Measurements from ENCODE around the gene SH3BP5L.

GRCh38 chr1:248815407-248816034, 10.2 kb downstream of the SH3BP5L start:
- no peak for TF ChIP-seq CTCF (IDR thresholded peaks at IDR 0.05)
- no peak for TF ChIP-seq EP300 (IDR thresholded peaks at IDR 0.05)
- TF ChIP-seq POLR2A (IDR thresholded peaks at IDR 0.05) = no peak
- TF ChIP-seq POLR2AphosphoS5 (IDR thresholded peaks at IDR 0.05) = no peak

Data from gastroesophageal sphincter (tissue), 3 donors.